ENCODE data around the gene FGF18.

FGF18 gene

GRCh38 chr5:171422902-171423663, 3.6 kb downstream of the FGF18 start:
- no peak for DNase-seq (ENCODE audit: low spot score)

- no peak for DNase-seq (ENCODE audit: low spot score)
Measured at GRCh38 chr5:171424726-171425125, 5.3 kb downstream of the FGF18 start.

- DNase-seq (ENCODE audit: low spot score), result no peak
Measured at GRCh38 chr5:171425596-171426244, 6.3 kb downstream of the FGF18 start.

- no peak for DNase-seq (ENCODE audit: low spot score)
Measured at GRCh38 chr5:171426266-171426665, 6.8 kb downstream of the FGF18 start.

GRCh38 chr5:171426680-171427079, 7.2 kb downstream of the FGF18 start:
- no peak for DNase-seq (ENCODE audit: low spot score)

GRCh38 chr5:171427318-171428167, 8.1 kb downstream of the FGF18 start:
- DNase-seq (ENCODE audit: low spot score), result no peak

- DNase-seq (ENCODE audit: low spot score), result no peak
Measured at GRCh38 chr5:171428168-171428696, 8.8 kb downstream of the FGF18 start.

- DNase-seq (ENCODE audit: low spot score), result no peak
Measured at GRCh38 chr5:171428809-171429542, 9.5 kb downstream of the FGF18 start.

- no peak for DNase-seq (ENCODE audit: low spot score)
Measured at GRCh38 chr5:171429543-171429910, 10.1 kb downstream of the FGF18 start.

GRCh38 chr5:171431251-171431777, 11.9 kb downstream of the FGF18 start:
- DNase-seq (ENCODE audit: low spot score), result no peak

GRCh38 chr5:171432076-171432475, 12.6 kb downstream of the FGF18 start:
- DNase-seq (ENCODE audit: low spot score), result no peak

- DNase-seq (ENCODE audit: low spot score), result no peak
Measured at GRCh38 chr5:171432583-171433351, 13.3 kb downstream of the FGF18 start.

- DNase-seq (ENCODE audit: low spot score), result no peak
Measured at GRCh38 chr5:171433352-171433698, 13.9 kb downstream of the FGF18 start.

- DNase-seq (ENCODE audit: low spot score), result no peak
Measured at GRCh38 chr5:171433982-171434676, 14.7 kb downstream of the FGF18 start.

- no peak for DNase-seq (ENCODE audit: low spot score)
Measured at GRCh38 chr5:171434874-171435273, 15.4 kb downstream of the FGF18 start.

- no peak for DNase-seq (ENCODE audit: low spot score)
Measured at GRCh38 chr5:171435908-171436307, 16.5 kb downstream of the FGF18 start.

- DNase-seq (ENCODE audit: low spot score), result no peak
Measured at GRCh38 chr5:171436804-171437285, 17.4 kb downstream of the FGF18 start.

GRCh38 chr5:171437286-171437821, 17.9 kb downstream of the FGF18 start:
- no peak for DNase-seq (ENCODE audit: low spot score)

GRCh38 chr5:171438738-171439137, 19.3 kb downstream of the FGF18 start:
- DNase-seq (ENCODE audit: low spot score), result no peak

- no peak for DNase-seq (ENCODE audit: low spot score)
Measured at GRCh38 chr5:171441246-171441791, 21.9 kb downstream of the FGF18 start.
